GM12892 (cell line): ENCODE data around the gene PKHD1.
"Not testable (repeated sequence)": the region's sequence is repeated elsewhere in the genome, so short reads cannot be mapped to it uniquely, and the experiment has no call there.

Source experiments
- POLR2A ChIP-seq: IDR thresholded peaks from 2 replicates; pipeline ENCODE4 v1.6.1; 2011; ENCODE audit warnings: low read depth, low read length, control low read depth
- TAF1 ChIP-seq: IDR thresholded peaks from 2 replicates; pipeline ENCODE4 v1.6.1; 2011; ENCODE audit warnings: low read depth, mild to moderate bottlenecking, control low read depth, low read length, borderline replicate concordance

- TF ChIP-seq POLR2A, TAF1: not testable (repeated sequence)
These were observed 104.7 kb downstream of the PKHD1 start for GRCh38 chr6:51982695-51983094.
